ENCODE results near the gene INSC.

DNA sequence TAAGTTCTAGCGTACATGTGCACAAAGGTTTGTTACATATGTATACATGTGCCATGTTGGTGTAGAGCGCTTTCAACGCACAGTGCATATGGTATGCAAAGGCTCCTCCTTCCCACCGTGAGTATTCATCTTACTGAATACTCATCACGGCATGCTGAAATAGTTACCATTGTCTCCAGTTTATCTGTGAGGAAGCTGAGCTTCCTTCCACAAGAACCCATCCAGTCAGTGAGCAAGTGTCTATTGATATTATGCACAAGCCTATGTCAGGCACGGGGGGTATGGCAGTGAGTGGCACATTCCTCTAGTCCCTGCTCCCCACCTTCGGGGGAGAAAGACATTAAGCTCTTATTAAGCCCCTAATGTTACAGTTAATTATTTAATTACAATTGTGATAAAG is 28.1 kb downstream of the INSC start:
- TF ChIP-seq, protein P1, sequence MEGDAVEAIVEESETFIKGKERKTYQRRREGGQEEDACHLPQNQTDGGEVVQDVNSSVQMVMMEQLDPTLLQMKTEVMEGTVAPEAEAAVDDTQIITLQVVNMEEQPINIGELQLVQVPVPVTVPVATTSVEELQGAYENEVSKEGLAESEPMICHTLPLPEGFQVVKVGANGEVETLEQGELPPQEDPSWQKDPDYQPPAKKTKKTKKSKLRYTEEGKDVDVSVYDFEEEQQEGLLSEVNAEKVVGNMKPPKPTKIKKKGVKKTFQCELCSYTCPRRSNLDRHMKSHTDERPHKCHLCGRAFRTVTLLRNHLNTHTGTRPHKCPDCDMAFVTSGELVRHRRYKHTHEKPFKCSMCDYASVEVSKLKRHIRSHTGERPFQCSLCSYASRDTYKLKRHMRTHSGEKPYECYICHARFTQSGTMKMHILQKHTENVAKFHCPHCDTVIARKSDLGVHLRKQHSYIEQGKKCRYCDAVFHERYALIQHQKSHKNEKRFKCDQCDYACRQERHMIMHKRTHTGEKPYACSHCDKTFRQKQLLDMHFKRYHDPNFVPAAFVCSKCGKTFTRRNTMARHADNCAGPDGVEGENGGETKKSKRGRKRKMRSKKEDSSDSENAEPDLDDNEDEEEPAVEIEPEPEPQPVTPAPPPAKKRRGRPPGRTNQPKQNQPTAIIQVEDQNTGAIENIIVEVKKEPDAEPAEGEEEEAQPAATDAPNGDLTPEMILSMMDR (IDR thresholded peaks at IDR 0.05): no peak
- TF ChIP-seq POLR2A (IDR thresholded peaks at IDR 0.05): no peak

Measured in prostate gland (tissue), 2 donors.